Fibroblast of skin of scalp (primary cell): ENCODE data around the gene MARCHF3.
"Not testable (repeated sequence)": the region's sequence is repeated elsewhere in the genome, so short reads cannot be mapped to it uniquely, and the experiment has no call there.

ENCODE experiments used
- DNase-seq: peaks from one replicate; pipeline ENCODE4 v3.0.0-alpha.2; 2013

MARCHF3 gene

GRCh38 chr5:127046343-127047072 lies 16.1 kb upstream of the MARCHF3 start:
- no peak for DNase-seq

GRCh38 chr5:127042593-127042992 lies 12.2 kb upstream of the MARCHF3 start:
- no peak for DNase-seq

- peak; percentile 24 for DNase-seq
These were observed 11.2 kb upstream of the MARCHF3 start for GRCh38 chr5:127041571-127041970.

GRCh38 chr5:127040796-127041520 lies 10.6 kb upstream of the MARCHF3 start:
- DNase-seq, result no peak

GRCh38 chr5:127038550-127038949 lies 8.2 kb upstream of the MARCHF3 start:
- DNase-seq, result no peak

GRCh38 chr5:127031863-127032232 lies 1.5 kb upstream of the MARCHF3 start:
- no peak for DNase-seq

- no peak for DNase-seq
These were observed 947 bp upstream of the MARCHF3 start for GRCh38 chr5:127031147-127031862.

GRCh38 chr5:127029581-127030258 lies 638 bp downstream of the MARCHF3 start:
- DNase-seq, result peak; percentile 43

GRCh38 chr5:127028822-127029457 lies 1.4 kb downstream of the MARCHF3 start:
- DNase-seq, result no peak

GRCh38 chr5:127027539-127027938 lies 2.8 kb downstream of the MARCHF3 start:
- DNase-seq, result no peak

- no peak for DNase-seq
These were observed 4.2 kb downstream of the MARCHF3 start for GRCh38 chr5:127026166-127026565.

- DNase-seq, result no peak
These were observed 4.9 kb downstream of the MARCHF3 start for GRCh38 chr5:127025467-127025866.

GRCh38 chr5:127024821-127025220 lies 5.5 kb downstream of the MARCHF3 start:
- DNase-seq, result no peak

GRCh38 chr5:127023552-127024191 lies 6.7 kb downstream of the MARCHF3 start:
- not testable (repeated sequence) for DNase-seq

- DNase-seq, result no peak
These were observed 7.5 kb downstream of the MARCHF3 start for GRCh38 chr5:127022846-127023245.

GRCh38 chr5:127019928-127020327 lies 10.4 kb downstream of the MARCHF3 start:
- DNase-seq, result no peak

- DNase-seq, result not testable (repeated sequence)
These were observed 13.6 kb downstream of the MARCHF3 start for GRCh38 chr5:127016722-127017121.

GRCh38 chr5:127015716-127016115 lies 14.6 kb downstream of the MARCHF3 start:
- no peak for DNase-seq

- no peak for DNase-seq
These were observed 15.8 kb downstream of the MARCHF3 start for GRCh38 chr5:127014573-127014972.

- DNase-seq, result no peak
These were observed 17.0 kb downstream of the MARCHF3 start for GRCh38 chr5:127013407-127013806.

- peak; percentile 50 for DNase-seq
These were observed 17.4 kb downstream of the MARCHF3 start for GRCh38 chr5:127012916-127013315.
